ENCODE data around the gene ADTRP. TPM values are rescaled to one million over a fixed set of nuclear protein-coding genes. Genes with fewer than 3 reads are reported as not detected.

The ADTRP gene
- total and polyA plus RNA-seq, 10 of the 15 experiments (the other 5 are each of a cell fraction or from before 2014, with no cell fraction given), result 0.10 to 2.6 (median 2.1) TPM

DNA sequence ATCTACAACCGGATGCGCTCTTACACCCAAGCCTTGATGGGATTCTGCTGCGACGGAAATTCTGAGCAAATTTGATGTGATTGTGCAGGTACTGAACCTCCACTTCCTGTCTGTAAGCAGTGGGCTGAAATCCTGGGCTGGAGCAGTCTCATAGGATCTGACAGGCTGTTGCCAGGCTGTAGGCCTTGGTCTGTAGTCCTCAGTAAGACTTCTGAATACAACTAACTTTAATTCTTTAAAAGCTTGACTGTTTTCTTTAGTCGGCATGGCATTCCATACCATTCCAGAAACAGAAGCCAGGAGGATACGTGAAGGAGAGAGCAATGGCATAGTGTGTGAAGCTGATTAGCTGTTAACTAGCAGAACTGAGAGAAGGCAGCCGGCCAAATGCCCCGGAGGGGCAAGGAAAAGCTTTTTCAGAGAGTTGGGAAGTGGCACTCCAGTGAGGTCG is 68.3 kb downstream of the ADTRP start:
- ChIA-PET RAD21 (ENCODE audit: unreplicated experiment) (interaction anchor here (1.0 to 7.4 kb wide), 17 partner anchors 8 to 645 kb away, joined by 3 to 117 read pairs (median 21); partner anchors contain the start of genes EDN1 and HIVEP1), CTCF (interaction anchor here (0.6 to 6.3 kb wide), 7 partner anchors 9 to 893 kb away, joined by 3 to 56 read pairs (median 4); no protein-coding TSS in a partner anchor), SMC1A (ENCODE audit: uncharacterized antibody, unreplicated experiment) (interaction anchor here (1.0 to 9.7 kb wide), 17 partner anchors 11 to 896 kb away, joined by 3 to 151 read pairs (median 5); no protein-coding TSS in a partner anchor), POLR2A (interaction anchor here (0.5 to 7.8 kb wide), 9 partner anchors 9 to 393 kb away, joined by 3 to 69 read pairs (median 6); no protein-coding TSS in a partner anchor)
- no peaks in the 10 kb centered on the region for H3K27me3 ChIP-seq (replicated peaks in 1 of 2; ENCODE audit: control insufficient read depth in 2 of 2, insufficient read depth in 2 of 2, low read length in 1 of 2)
- H3K4me2 ChIP-seq (ENCODE audit: control insufficient read depth, insufficient read depth), result peak overlapping the region; percentile 22; the same call in 1 of the 2 replicates
- peak overlapping the region; percentile 75 for H3K27ac ChIP-seq (ENCODE audit: control insufficient read depth, insufficient read depth)
- peaks cover 2% of the 10 kb centered on the region; the same call in 2 of the 3 replicates for H3K9me3 ChIP-seq (replicated peaks; ENCODE audit: control insufficient read depth, insufficient read depth, low read length)
- FAIRE-seq, result no peak
- TF ChIP-seq, protein P1, sequence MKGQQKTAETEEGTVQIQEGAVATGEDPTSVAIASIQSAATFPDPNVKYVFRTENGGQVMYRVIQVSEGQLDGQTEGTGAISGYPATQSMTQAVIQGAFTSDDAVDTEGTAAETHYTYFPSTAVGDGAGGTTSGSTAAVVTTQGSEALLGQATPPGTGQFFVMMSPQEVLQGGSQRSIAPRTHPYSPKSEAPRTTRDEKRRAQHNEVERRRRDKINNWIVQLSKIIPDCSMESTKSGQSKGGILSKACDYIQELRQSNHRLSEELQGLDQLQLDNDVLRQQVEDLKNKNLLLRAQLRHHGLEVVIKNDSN (IDR thresholded peaks at IDR 0.05; ENCODE audit: borderline replicate concordance, extremely low read length, insufficient read depth, low read depth, low read length), result no peak
- no peak for TF ChIP-seq HDAC6 (IDR thresholded peaks at IDR 0.05; ENCODE audit: unreplicated experiment)
- peak; percentile 59; the same call in 1 of the 2 replicates for TF ChIP-seq SPI1 (IDR thresholded peaks at IDR 0.05; ENCODE audit: borderline replicate concordance, insufficient read depth, low read depth, low read length)
- TF ChIP-seq, protein P2, sequence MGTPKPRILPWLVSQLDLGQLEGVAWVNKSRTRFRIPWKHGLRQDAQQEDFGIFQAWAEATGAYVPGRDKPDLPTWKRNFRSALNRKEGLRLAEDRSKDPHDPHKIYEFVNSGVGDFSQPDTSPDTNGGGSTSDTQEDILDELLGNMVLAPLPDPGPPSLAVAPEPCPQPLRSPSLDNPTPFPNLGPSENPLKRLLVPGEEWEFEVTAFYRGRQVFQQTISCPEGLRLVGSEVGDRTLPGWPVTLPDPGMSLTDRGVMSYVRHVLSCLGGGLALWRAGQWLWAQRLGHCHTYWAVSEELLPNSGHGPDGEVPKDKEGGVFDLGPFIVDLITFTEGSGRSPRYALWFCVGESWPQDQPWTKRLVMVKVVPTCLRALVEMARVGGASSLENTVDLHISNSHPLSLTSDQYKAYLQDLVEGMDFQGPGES (IDR thresholded peaks at IDR 0.05), result no peak
- no peak for TF ChIP-seq SP1 (IDR thresholded peaks at IDR 0.05; ENCODE audit: low read depth, low read length)
- TF ChIP-seq, protein P3, sequence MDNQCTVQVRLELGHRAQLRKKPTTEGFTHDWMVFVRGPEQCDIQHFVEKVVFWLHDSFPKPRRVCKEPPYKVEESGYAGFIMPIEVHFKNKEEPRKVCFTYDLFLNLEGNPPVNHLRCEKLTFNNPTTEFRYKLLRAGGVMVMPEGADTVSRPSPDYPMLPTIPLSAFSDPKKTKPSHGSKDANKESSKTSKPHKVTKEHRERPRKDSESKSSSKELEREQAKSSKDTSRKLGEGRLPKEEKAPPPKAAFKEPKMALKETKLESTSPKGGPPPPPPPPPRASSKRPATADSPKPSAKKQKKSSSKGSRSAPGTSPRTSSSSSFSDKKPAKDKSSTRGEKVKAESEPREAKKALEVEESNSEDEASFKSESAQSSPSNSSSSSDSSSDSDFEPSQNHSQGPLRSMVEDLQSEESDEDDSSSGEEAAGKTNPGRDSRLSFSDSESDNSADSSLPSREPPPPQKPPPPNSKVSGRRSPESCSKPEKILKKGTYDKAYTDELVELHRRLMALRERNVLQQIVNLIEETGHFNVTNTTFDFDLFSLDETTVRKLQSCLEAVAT (IDR thresholded peaks at IDR 0.05), result peak; percentile 27; the same call in 1 of the 2 replicates
- no peak for TF ChIP-seq NFYA (IDR thresholded peaks at IDR 0.05; ENCODE audit: borderline replicate concordance, low read depth, low read length)
- WGBS (ENCODE audit: insufficient coverage, insufficient replicate concordance, low lambda C conversion rate, missing lambda C conversion rate), result 76% methylated on average over 9 of the region's 9 CpGs
- H3K9ac ChIP-seq (ENCODE audit: control insufficient read depth, insufficient read depth, low read length), result peak overlapping the region; percentile 46
- ATAC-seq, result no peak
- in situ Hi-C loops (cut with MboI) (loop anchor here (5.0 to 25.0 kb wide), 2 partner anchors 122 to 302 kb away; partner anchors contain the start of gene HIVEP1), intact Hi-C loops (cut with micrococcal nuclease; ENCODE audit: unreplicated experiment) (loop anchor here (2.0 to 5.0 kb wide), 6 partner anchors 77 to 647 kb away; partner anchors contain the start of genes EDN1 and HIVEP1)
- no peaks in the 10 kb centered on the region; the same call in 1 of the 2 replicates for H3K79me2 ChIP-seq (ENCODE audit: control insufficient read depth, insufficient read depth, low read length)
- H3K4me3 ChIP-seq, result 0 out of 2 replicates have a peak overlapping the region, but pooled peaks have one; percentile 17
- no TSS peak for BruUV-seq (replicated peaks)
- DNase-seq (ENCODE audit: low read depth, low spot score), result no peak
- H4K20me1 ChIP-seq (ENCODE audit: control insufficient read depth, insufficient read depth), result no peaks in the 10 kb centered on the region
- H3K36me3 ChIP-seq (ENCODE audit: control insufficient read depth in 2 of 2, insufficient read depth in 2 of 2, low read length in 1 of 2), result no peaks in the 10 kb centered on the region
- H3K4me1 ChIP-seq (ENCODE audit: control insufficient read depth, insufficient read depth, low read length), result peaks cover 47% of the 10 kb centered on the region
- peak overlapping the region; percentile 1; the same call in 1 of the 2 replicates for H2AFZ ChIP-seq (ENCODE audit: control insufficient read depth, low read depth, low read length)
